ENCODE results near the gene DCBLD1. TPM values are rescaled to one million over a fixed set of nuclear protein-coding genes. Genes with fewer than 3 reads are reported as not detected.

DCBLD1 gene
- total and polyA plus RNA-seq, 2 of the 13 experiments (the other 11 are each of a cell fraction or from before 2014, with no cell fraction given): 23.2 to 41.5 TPM

DNA sequence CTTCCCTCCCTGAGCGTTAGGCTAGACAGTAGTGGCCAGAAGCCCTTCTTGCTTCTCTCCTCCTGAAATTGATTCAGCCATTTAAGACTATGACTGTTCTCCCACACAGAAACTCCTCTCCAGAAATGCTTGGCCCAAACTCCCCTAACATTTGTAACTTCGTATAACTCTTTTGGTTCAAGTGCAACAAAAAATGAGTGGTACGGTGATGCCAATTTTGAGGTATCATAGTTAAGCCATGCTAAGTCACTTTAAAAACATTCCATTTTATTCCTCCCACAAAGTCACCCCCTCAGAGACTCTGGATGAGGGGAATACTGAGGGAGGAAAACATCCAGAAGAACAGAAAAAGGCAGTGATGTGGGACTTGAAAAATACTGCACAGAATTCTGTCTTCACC, 35.6 kb upstream of the DCBLD1 start:
- intact Hi-C loops (cut with micrococcal nuclease; ENCODE audit: unreplicated experiment): loop anchor here (10.0 kb wide), 1 partner anchor 388 kb away; no protein-coding TSS in a partner anchor
- CTCF ChIA-PET (ENCODE audit: low intra/inter-chr PET ratio, low total read pairs): no interaction called here
- H3K79me2 ChIP-seq (ENCODE audit: insufficient read depth, low read length): no peaks in the 10 kb centered on the region

DNA sequence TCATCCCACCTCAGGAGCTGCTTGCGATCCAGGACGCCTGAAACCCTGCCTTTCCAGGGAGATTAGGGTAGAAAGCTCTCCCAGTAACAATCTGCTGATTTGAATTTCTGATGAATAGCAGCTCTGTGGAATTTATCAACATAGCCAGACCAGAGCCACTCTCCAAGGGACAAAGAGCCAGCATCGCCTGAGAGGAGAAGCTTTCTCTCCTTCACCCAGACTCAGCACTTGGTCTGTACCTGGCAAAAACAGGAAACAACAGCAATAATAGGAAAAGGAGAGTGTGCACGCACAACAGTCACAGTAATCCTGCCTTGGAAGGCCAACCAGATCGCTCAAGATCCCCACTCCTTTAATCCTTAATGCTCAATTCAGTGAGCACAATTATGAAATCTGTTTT, 34.5 kb upstream of the DCBLD1 start:
- no peak overlapping the region for H2AFZ ChIP-seq (ENCODE audit: low read length)
- in situ Hi-C loops (cut with HindIII; ENCODE audit: extremely low pct_ligation_motif_present, low pct_unique_long_range_greater_than_20kb): no loop called here
- FAIRE-seq (no peak), ATAC-seq (no peak), DNase-seq (ENCODE audit: low spot score) (no peak)
- H3K27ac ChIP-seq (ENCODE audit: extremely low read length, insufficient read depth, low read length): no peak overlapping the region
- H4K20me1 ChIP-seq (ENCODE audit: insufficient read depth, low read length): no peaks in the 10 kb centered on the region
- H3K36me3 ChIP-seq (replicated peaks in 1 of 2; ENCODE audit: control insufficient read depth in 1 of 2, insufficient read depth in 2 of 2, low read length in 2 of 2): no peaks in the 10 kb centered on the region
- no peak overlapping the region for H3K4me3 ChIP-seq (replicated peaks in 1 of 3; ENCODE audit: insufficient read depth in 1 of 3, low read depth in 2 of 3, low read length in 3 of 3)
- no peaks in the 10 kb centered on the region for H3K79me2 ChIP-seq (ENCODE audit: insufficient read depth, low read length)
- no peak overlapping the region for H3K4me2 ChIP-seq (ENCODE audit: low read depth, low read length)
- POLR2A ChIA-PET: interaction anchor here (2.9 kb wide), 1 partner anchor 154 kb away, joined by 23 read pairs; the partner anchor contains the start of gene GOPC
- H3K27me3 ChIP-seq (ENCODE audit: control insufficient read depth in 1 of 2, insufficient read depth in 2 of 2, low read length in 2 of 2): peaks cover 2 to 16% of the 10 kb centered on the region in 2 experiments; a peak in 4 of 5 replicates
- no peaks in the 10 kb centered on the region for H3K9me3 ChIP-seq (ENCODE audit: low read length)
- BruUV-seq (replicated peaks): no TSS peak
- peaks cover 33% of the 10 kb centered on the region for H3K4me1 ChIP-seq (ENCODE audit: insufficient read depth, low read length)
- TF ChIP-seq PLRG1 (conservative IDR thresholded peaks at IDR 0.05) (no peak), SCMH1 (CRISPR knock-in tag; IDR thresholded peaks at IDR 0.05; ENCODE audit: borderline replicate concordance) (no peak), ZNF7 (CRISPR knock-in tag; IDR thresholded peaks at IDR 0.05) (no peak), ZBTB42 (CRISPR knock-in tag; IDR thresholded peaks at IDR 0.05) (no peak), YEATS2 (CRISPR knock-in tag; IDR thresholded peaks at IDR 0.05; ENCODE audit: borderline replicate concordance) (no peak), AKAP8 (CRISPR knock-in tag; IDR thresholded peaks at IDR 0.05) (no peak), MAZ (IDR thresholded peaks at IDR 0.05; ENCODE audit: borderline replicate concordance, low read depth, low read length) (no peak), MAZ (CRISPR knock-in tag; IDR thresholded peaks at IDR 0.05; ENCODE audit: low read depth) (no peak)
- TF ChIP-seq, protein P1, sequence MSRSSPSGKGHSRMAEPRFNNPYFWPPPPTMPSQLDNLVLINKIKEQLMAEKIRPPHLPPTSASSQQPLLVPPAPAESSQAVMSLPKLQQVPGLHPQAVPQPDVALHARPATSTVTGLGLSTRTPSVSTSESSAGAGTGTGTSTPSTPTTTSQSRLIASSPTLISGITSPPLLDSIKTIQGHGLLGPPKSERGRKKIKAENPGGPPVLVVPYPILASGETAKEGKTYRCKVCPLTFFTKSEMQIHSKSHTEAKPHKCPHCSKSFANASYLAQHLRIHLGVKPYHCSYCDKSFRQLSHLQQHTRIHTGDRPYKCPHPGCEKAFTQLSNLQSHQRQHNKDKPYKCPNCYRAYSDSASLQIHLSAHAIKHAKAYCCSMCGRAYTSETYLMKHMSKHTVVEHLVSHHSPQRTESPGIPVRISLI (CRISPR knock-in tag; IDR thresholded peaks at IDR 0.05; ENCODE audit: borderline replicate concordance): no peak
- TF ChIP-seq, protein P2, sequence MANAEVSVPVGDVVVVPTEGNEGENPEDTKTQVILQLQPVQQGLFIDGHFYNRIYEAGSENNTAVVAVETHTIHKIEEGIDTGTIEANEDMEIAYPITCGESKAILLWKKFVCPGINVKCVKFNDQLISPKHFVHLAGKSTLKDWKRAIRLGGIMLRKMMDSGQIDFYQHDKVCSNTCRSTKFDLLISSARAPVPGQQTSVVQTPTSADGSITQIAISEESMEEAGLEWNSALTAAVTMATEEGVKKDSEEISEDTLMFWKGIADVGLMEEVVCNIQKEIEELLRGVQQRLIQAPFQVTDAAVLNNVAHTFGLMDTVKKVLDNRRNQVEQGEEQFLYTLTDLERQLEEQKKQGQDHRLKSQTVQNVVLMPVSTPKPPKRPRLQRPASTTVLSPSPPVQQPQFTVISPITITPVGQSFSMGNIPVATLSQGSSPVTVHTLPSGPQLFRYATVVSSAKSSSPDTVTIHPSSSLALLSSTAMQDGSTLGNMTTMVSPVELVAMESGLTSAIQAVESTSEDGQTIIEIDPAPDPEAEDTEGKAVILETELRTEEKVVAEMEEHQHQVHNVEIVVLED (CRISPR knock-in tag; IDR thresholded peaks at IDR 0.05; ENCODE audit: borderline replicate concordance): no peak
- no peak overlapping the region for H3K9ac ChIP-seq (ENCODE audit: insufficient read depth, low read depth, low read length)
- CTCF ChIA-PET (ENCODE audit: low intra/inter-chr PET ratio, low total read pairs): no interaction called here
- intact Hi-C loops (cut with micrococcal nuclease; ENCODE audit: unreplicated experiment): loop anchor here (2.0 to 10.0 kb wide), 2 partner anchors 101 to 387 kb away; no protein-coding TSS in a partner anchor
- WGBS (ENCODE audit: low lambda C conversion rate): 66% methylated on average over 5 of the region's 5 CpGs

More for the DNA sequence above, 35.6 kb upstream of the DCBLD1 start:
- POLR2A ChIA-PET: no interaction called here
- ATAC-seq (no peak), FAIRE-seq (no peak), DNase-seq (ENCODE audit: low spot score) (no peak)
- no peaks in the 10 kb centered on the region for H3K9me3 ChIP-seq (ENCODE audit: low read length)
- in situ Hi-C loops (cut with HindIII; ENCODE audit: extremely low pct_ligation_motif_present, low pct_unique_long_range_greater_than_20kb): no loop called here
- BruUV-seq (replicated peaks): no TSS peak
- no peak overlapping the region for H2AFZ ChIP-seq (ENCODE audit: low read length)
- H3K27ac ChIP-seq (ENCODE audit: extremely low read length, insufficient read depth, low read length): no peak overlapping the region
- no peak overlapping the region for H3K4me2 ChIP-seq (ENCODE audit: low read depth, low read length)
- H4K20me1 ChIP-seq (ENCODE audit: insufficient read depth, low read length): no peaks in the 10 kb centered on the region
- H3K36me3 ChIP-seq (replicated peaks in 1 of 2; ENCODE audit: control insufficient read depth in 1 of 2, insufficient read depth in 2 of 2, low read length in 2 of 2): no peaks in the 10 kb centered on the region
- peaks cover 39% of the 10 kb centered on the region for H3K4me1 ChIP-seq (ENCODE audit: insufficient read depth, low read length)
- WGBS (ENCODE audit: low lambda C conversion rate): 58% methylated on average over 3 of the region's 3 CpGs
- no peak for TF ChIP-seq ZNF7 (CRISPR knock-in tag; IDR thresholded peaks at IDR 0.05)
- TF ChIP-seq, protein P3, sequence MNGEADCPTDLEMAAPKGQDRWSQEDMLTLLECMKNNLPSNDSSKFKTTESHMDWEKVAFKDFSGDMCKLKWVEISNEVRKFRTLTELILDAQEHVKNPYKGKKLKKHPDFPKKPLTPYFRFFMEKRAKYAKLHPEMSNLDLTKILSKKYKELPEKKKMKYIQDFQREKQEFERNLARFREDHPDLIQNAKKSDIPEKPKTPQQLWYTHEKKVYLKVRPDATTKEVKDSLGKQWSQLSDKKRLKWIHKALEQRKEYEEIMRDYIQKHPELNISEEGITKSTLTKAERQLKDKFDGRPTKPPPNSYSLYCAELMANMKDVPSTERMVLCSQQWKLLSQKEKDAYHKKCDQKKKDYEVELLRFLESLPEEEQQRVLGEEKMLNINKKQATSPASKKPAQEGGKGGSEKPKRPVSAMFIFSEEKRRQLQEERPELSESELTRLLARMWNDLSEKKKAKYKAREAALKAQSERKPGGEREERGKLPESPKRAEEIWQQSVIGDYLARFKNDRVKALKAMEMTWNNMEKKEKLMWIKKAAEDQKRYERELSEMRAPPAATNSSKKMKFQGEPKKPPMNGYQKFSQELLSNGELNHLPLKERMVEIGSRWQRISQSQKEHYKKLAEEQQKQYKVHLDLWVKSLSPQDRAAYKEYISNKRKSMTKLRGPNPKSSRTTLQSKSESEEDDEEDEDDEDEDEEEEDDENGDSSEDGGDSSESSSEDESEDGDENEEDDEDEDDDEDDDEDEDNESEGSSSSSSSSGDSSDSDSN (CRISPR knock-in tag; IDR thresholded peaks at IDR 0.05): no peak
- no peak for TF ChIP-seq KLF13 (CRISPR knock-in tag; IDR thresholded peaks at IDR 0.05)
- H3K9ac ChIP-seq (ENCODE audit: insufficient read depth, low read depth, low read length): no peak overlapping the region
- H3K27me3 ChIP-seq (ENCODE audit: control insufficient read depth in 1 of 2, insufficient read depth in 2 of 2, low read length in 2 of 2): peaks cover 2 to 16% of the 10 kb centered on the region in 2 experiments; a peak in 4 of 5 replicates
- H3K4me3 ChIP-seq (replicated peaks in 1 of 3; ENCODE audit: insufficient read depth in 1 of 3, low read depth in 2 of 3, low read length in 3 of 3): no peak overlapping the region
